Sciatic nerve (tissue), 2 donors: ENCODE results near the gene NAA15. TPM values are rescaled to one million over a fixed set of nuclear protein-coding genes. Genes with fewer than 3 reads are reported as not detected.
"Not testable (repeated sequence)": the region's sequence is repeated elsewhere in the genome, so short reads cannot be mapped to it uniquely, and the experiment has no call there.

ENCODE experiments used
- ATAC-seq: fragments of 200-7000 bp; cut with Tn5 transposase; one replicate; pipeline ENCODE4 v1.9.1; 2020; ENCODE audit warnings: mild to moderate bottlenecking, moderate library complexity
- DNase-seq: peaks from one replicate; pipeline ENCODE4 v3.0.0-alpha.2; 2020; ENCODE audit warnings: low spot score
- intact Hi-C: fragments of 100-400 bp; cut with DNase I; formaldehyde crosslinking; loops from one replicate; pipeline ENCODE4 v1.14.2; 2022
- total RNA-seq: library from RNA; stranded (reverse); fragmentation: NEBNext Ultra II Directional; extraction: Animal tissue kit (Norgen Biotek cat#: 25700); gene quantifications from one replicate; pipeline ENCODE4 v1.2.1, GENCODE V29; 2021
- donor health status: DM: no; HTN: no; CAD: no.
- donor health status: DM: no; HTN: no; CAD: no.

The NAA15 gene
- 41.9 TPM for total RNA-seq

GRCh38 chr4:139301113-139301820 is at the start of gene NAA15:
NAA15 (plus strand) TSS chr4:139301505; CDS start chr4:139301778, 273 bp downstream.
- DNase-seq (peak; percentile 98), ATAC-seq (peak; percentile 99)
- intact Hi-C loops, result no loop called here

- no peak for ATAC-seq
- intact Hi-C loops, result no loop called here
Measured at GRCh38 chr4:139253046-139253445, 48.3 kb upstream of the NAA15 start.

GRCh38 chr4:139253713-139254112 is 47.6 kb upstream of the NAA15 start:
- ATAC-seq, result no peak
- intact Hi-C loops, result no loop called here
- DNase-seq, result no peak

More at GRCh38 chr4:139253046-139253445, 48.3 kb upstream of the NAA15 start:
- no peak for DNase-seq

GRCh38 chr4:139255581-139255980 is 45.7 kb upstream of the NAA15 start:
- DNase-seq, intact Hi-C loops, ATAC-seq: not testable (repeated sequence)

GRCh38 chr4:139256349-139256748 is 45.0 kb upstream of the NAA15 start:
- DNase-seq (no peak), ATAC-seq (no peak)
- intact Hi-C loops, result no loop called here

DNA sequence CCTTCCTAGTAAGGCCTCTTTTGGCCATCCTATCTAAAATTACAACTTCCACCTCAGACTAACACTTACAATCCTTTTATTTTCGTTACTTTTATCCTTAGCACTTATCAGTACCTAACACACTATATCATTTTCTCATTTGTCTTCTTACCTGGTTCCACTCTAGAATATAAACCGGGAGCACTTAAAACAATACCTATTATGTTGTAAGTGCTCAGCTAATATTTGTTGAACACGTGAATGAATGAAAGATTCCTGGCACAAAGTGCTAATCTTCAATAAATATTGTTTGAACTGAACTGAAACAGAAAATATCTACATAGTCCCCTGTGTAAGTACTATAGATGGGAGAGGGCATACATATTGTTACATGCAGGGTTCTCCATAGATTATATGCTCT is 35.7 kb upstream of the NAA15 start:
- intact Hi-C loops, result no loop called here
- no peak for DNase-seq

DNA sequence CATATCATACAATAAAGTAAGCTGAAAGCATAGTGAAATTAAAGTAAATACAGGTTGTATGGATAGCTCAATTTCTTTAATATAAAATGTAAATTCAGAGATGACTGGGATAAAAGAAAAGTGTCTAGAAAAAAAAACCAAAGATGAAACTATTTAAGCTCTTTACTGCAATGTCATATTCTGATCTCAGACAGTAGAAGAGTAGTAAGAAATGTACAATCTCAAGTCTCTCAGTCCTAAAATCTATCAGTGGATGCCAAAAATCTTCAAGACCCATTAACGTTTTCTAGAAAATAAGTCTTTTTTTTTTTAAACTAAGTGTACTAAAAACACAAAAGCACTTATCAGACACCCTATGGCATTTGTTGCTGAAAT is 35.1 kb upstream of the NAA15 start:
- intact Hi-C loops, result no loop called here
- DNase-seq (no peak), ATAC-seq (peak; percentile 20)

More for the DNA sequence above, 35.7 kb upstream of the NAA15 start:
- ATAC-seq, result no peak

DNA sequence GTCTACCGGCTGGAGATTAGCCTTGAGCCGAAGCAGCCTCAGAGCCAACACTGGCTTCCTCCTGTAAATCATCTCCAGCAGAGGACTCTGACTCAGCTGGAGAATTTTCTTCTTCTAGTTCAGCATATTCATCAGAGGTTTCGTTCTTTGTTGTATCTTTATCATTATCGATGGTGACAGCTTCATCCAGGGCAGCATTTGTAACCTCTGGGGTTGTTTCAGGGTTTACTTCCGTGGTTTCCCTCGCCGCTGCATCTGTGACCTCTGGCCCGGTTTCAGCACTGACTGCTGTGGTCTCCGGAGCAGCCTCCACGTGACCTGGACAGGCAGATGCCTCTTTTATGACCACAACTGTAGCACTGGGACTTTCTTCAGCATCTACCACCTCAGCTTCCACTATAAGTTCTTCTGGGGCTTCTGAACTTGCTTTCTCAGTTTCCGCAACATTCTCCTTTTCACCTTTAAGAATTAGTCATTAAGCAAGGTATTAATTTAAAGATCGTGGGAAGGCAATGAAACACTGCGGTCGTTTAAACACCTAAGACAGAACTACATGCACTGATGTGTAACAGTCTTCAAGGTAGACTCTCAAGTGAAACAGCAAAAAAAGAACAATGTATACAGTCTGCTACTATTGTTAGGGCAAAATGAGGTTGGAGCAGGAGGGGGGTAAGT is 34.6 kb upstream of the NAA15 start:
- ATAC-seq (peak; percentile 97), DNase-seq (peak; percentile 85)

DNA sequence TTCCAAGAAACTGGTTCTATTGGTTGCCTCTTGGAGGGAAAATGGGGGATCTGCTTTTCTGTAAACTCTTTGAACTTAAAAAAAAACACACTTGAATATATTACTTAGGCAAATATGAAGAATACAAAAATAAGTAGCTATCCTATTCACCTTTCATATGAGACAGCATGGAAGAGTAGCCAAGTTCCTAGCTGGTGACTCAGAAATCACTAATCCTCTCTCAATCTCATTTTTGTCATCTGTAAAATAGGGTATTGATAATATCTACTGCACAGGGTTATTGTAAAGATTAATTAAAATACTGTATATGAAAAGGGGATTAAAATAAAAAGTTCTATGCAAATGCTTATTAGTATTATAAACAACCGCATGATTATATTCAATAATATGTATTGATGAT is 34.0 kb upstream of the NAA15 start:
- DNase-seq (no peak), ATAC-seq (no peak)
- intact Hi-C loops, result no loop called here

More for the DNA sequence above, 34.6 kb upstream of the NAA15 start:
- intact Hi-C loops, result no loop called here

DNA sequence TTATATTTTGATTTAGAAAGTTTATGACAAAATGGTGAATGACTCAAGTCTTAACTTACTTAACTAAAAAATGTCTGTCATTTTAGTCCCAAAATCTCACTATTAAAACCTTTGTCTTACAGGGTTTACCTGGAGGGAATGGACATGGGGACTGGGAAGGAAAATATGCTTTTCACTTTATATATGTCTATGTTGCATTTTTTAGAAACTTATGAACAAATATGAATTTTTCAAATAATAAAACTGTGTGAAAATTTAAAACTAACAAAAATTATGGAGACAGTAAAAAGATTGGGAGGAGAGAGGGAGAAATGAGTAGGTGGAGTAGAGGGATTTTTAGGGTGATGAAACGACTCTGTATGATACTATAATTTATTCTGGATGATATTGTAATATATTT is 27.5 kb upstream of the NAA15 start:
- intact Hi-C loops, result no loop called here
- ATAC-seq (no peak), DNase-seq (no peak)

DNA sequence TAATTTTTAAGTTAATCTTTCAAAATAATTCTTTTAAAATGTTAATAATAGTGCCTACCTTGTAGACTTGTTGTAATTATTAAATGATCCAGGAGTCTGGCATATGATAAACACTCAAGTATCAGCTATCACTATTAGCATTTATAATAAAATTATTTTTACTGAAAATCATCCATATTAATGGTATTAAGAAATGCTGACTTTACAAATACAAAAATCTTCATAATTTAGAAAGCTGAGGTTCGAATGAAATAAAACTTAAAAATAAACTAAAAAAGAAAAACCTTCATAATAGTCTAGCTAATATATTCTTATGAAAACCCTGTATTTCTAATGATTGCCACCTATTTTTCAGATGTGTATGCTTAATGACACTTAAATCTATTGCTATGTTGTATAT is 26.5 kb upstream of the NAA15 start:
- ATAC-seq, result no peak
- no peak for DNase-seq
- intact Hi-C loops, result no loop called here

GRCh38 chr4:139275281-139275735 is 26.0 kb upstream of the NAA15 start:
- ATAC-seq, result no peak
- intact Hi-C loops, result no loop called here
- DNase-seq, result no peak

GRCh38 chr4:139278485-139278884 is 22.8 kb upstream of the NAA15 start:
- ATAC-seq, result no peak
- DNase-seq, result no peak
- intact Hi-C loops, result no loop called here

DNA sequence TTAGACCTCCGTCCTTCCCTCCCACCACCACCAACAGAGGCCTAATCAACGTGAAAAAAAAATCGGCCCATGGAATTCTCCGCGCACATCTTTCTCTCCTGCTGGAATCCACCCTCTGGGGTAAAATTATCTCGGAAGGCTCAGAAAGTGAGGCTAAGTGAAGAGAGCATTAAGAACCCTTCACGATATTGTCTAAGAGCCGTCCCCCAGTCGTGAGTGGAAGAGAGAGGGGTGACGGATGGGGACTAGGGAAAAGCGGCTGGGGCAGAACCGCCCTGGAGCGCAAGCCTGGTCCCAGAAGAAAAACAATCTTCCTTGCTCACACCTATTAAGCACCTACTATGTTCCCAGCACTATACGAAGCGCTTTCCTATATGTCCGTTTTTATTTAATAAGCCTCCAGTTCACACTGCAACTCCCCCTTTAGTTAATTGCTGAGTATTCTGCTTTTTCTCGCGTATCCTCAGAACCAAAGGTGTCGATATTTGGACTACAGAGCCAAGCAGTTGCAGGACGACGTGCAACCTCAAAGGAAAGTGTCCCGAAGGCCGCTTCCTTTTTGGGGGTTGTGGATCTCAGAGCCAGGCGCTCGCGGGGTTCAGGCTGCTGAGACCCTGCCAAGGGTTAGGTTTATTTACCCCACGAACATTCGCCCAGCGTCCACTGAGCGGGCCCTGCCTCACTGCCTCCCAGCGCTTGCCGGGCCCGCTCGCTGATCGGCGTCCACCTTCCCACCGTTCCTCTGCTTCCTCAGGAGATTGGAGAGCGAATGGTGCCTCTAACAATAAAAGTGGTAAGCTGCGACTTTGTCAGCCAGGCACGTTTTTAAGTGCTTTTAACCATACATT is 22.2 kb upstream of the NAA15 start:
- intact Hi-C loops, result no loop called here
- no peak for DNase-seq
- peak; percentile 69 for ATAC-seq

DNA sequence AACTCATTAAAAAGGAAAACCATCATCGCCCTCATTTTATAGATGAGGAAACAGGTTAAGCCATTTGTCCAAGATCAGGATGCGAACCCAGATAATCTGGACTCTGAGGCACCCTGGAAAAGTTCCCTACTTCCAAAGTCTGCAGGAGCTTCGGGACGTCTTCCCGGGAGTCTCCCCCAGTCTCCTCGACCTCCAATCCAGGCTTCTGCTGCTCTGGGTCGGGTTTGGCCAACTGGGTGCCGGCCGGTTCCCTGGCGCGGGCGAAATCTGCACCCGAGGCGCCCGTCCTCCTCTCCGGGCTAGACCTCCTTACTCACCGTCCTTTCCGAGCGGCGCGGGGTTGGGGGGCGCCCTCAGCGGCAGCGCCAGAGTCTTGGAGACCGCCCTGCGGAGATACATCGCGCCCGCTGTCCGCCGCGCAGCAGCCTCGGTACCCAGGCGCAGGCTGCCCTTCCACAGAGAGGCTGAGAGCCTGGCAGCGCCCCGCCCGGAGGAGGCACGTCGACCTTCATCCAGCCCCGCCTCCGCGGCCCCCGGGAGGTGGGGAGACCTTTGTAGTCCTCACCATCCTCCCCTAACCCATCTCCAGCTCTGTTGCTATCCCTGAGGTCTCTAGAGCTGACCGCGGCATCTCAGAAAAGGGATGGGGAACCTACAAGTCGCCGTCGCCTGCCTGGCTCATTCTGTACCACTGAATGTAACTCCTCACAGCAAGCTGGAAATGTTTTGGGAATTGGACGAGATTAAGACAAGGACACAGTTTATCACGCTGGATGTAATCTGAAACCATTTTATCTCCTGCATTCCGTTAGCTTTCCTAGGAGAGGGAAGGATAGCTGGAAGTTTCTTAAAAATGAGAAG is 21.3 kb upstream of the NAA15 start, which contains the start of gene MGARP:
Gene MGARP, minus strand, starts transcription at position 466 of the 861 bp plus-strand sequence. Its CDS starts 67 bp downstream, at position 399.
- DNase-seq, result no peak

DNA sequence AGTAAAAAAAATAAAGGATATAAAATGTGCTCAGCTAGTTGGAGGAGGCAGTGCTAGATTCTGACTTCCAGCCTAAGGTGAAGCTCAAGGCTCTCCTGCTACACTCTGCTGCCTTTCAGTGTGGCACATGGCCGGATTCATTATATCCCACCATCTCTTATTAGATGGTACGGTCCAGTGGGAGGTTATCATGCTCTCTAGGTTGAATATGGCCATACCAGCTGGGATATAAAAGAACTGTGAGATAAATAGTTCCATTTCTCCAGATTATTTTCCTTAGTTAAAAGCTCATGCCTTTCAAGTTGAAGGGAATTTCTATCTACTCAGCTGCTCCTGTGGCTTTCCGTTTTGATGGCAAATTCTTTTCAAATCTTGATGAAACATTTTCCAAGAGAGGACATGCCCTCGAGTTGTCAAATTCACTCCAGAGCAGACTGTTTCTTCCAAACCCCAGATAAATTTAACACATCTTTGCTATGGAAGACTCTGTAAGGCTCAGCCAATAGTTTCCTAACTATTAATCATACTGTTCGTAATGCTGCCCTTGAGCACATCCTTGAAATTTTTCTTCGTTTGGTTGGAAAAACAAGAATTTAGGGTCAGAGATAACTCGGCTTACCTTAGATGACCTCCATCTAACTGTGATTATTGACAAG is 19.1 kb upstream of the NAA15 start:
- no peak for DNase-seq
- ATAC-seq, result peak; percentile 23
- intact Hi-C loops, result no loop called here

More for the DNA sequence above, 21.3 kb upstream of the NAA15 start, which contains the start of gene MGARP:
- ATAC-seq, result peak; percentile 76
- intact Hi-C loops, result no loop called here

GRCh38 chr4:139282721-139283075 is 18.6 kb upstream of the NAA15 start:
- intact Hi-C loops, result no loop called here
- no peak for ATAC-seq
- DNase-seq, result no peak

DNA sequence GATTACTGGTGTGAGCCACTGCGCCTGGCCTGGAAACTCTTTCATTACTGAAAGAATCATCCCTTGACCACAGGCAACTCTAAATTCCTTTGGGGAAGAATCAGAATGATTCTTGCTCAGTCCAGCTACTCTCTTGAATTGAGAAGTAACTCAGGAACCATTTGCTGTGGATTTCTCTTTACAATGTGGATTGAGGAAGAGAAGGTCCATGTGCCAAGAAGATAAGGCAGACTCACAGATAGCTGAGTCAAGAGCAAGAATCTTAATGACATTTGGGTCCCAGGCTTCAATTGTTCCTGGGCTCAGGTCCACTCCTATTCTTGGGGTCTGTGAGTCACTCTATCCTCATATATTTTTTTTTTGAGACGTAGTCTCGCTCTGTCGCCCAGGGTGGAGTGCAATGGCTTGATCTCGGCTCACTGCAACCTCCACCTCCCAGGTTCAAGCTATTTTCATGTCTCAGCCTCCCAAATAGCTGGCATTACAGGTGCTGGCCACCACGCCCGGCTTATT is 15.1 kb upstream of the NAA15 start:
- intact Hi-C loops, result no loop called here
- no peak for ATAC-seq

More for the DNA sequence above, 15.1 kb upstream of the NAA15 start:
- no peak for DNase-seq
